KMS-11 (cell line): ENCODE measurements around the gene CD8B.

Source experiments
- H2AFZ ChIP-seq: fragments of 200-600 bp; sonication (generic); 2 replicates; pipeline ENCODE4 v1.6.1; 2016; ENCODE audit warnings: antibody characterized with exemption, mixed run types, low read depth
- H3K27ac ChIP-seq: fragments of 200-600 bp; sonication (generic); 2 replicates; pipeline ENCODE4 v1.6.1; 2016; ENCODE audit warnings: mild to moderate bottlenecking, mixed run types
- H3K27me3 ChIP-seq: fragments of 200-600 bp; sonication (generic); 2 replicates; pipeline ENCODE4 v1.6.1; 2017; ENCODE audit warnings: mild to moderate bottlenecking, low read depth, mixed run types, moderate library complexity; ENCODE audit not compliant: insufficient read depth
- H3K36me3 ChIP-seq: fragments of 200-600 bp; sonication (generic); 2 replicates; pipeline ENCODE4 v1.6.1; 2017; ENCODE audit warnings: mild to moderate bottlenecking, mixed run types; ENCODE audit not compliant: insufficient read depth
- H3K4me1 ChIP-seq: fragments of 200-600 bp; sonication (generic); 2 replicates; pipeline ENCODE4 v1.6.1; 2016; ENCODE audit warnings: mild to moderate bottlenecking, low read depth, mixed run types; ENCODE audit not compliant: poor library complexity, severe bottlenecking
- H3K4me2 ChIP-seq: fragments of 200-600 bp; sonication (generic); 2 replicates; pipeline ENCODE4 v1.7.0; 2016; ENCODE audit warnings: mild to moderate bottlenecking, mixed run types
- H3K4me3 ChIP-seq: fragments of 200-600 bp; sonication (generic); IDR thresholded peaks from 2 replicates; pipeline ENCODE4 v1.6.1; 2017; ENCODE audit warnings: low read depth, low read length, mixed read lengths; ENCODE audit not compliant: insufficient read depth
- H3K79me2 ChIP-seq: fragments of 200-600 bp; sonication (generic); 2 replicates; pipeline ENCODE4 v1.6.1; 2016; ENCODE audit warnings: low read depth, mixed run types; ENCODE audit not compliant: insufficient read depth
- H3K9ac ChIP-seq: fragments of 200-600 bp; sonication (generic); 2 replicates; pipeline ENCODE4 v1.6.1; 2016; ENCODE audit warnings: mild to moderate bottlenecking, mixed run types
- H4K20me1 ChIP-seq: fragments of 200-600 bp; sonication (generic); 2 replicates; pipeline ENCODE4 v1.6.1; 2016; ENCODE audit warnings: mild to moderate bottlenecking, mixed run types; ENCODE audit not compliant: insufficient read depth
- TF ChIP-seq, protein P1 (sequence below): fragments of 200-600 bp; sonication (generic); conservative IDR thresholded peaks from 2 replicates; pipeline ENCODE4 v1.6.1; 2017; ENCODE audit warnings: low read depth, mild to moderate bottlenecking, antibody characterized with exemption, low read length, moderate library complexity, mixed read lengths

CD8B gene

GRCh38 chr2:86776532-86776931, 85.2 kb downstream of the CD8B start:
- H2AFZ ChIP-seq = no peak overlapping the region
- H3K4me2 ChIP-seq = no peak overlapping the region
- H3K36me3 ChIP-seq = no peaks in the 10 kb centered on the region
- no peak overlapping the region for H3K27ac ChIP-seq
- H3K4me1 ChIP-seq = no peaks in the 10 kb centered on the region
- no peak overlapping the region for H3K9ac ChIP-seq
- no peaks in the 10 kb centered on the region for H4K20me1 ChIP-seq
- no peaks in the 10 kb centered on the region for H3K79me2 ChIP-seq
- no peak overlapping the region for H3K4me3 ChIP-seq
- TF ChIP-seq, protein P1, sequence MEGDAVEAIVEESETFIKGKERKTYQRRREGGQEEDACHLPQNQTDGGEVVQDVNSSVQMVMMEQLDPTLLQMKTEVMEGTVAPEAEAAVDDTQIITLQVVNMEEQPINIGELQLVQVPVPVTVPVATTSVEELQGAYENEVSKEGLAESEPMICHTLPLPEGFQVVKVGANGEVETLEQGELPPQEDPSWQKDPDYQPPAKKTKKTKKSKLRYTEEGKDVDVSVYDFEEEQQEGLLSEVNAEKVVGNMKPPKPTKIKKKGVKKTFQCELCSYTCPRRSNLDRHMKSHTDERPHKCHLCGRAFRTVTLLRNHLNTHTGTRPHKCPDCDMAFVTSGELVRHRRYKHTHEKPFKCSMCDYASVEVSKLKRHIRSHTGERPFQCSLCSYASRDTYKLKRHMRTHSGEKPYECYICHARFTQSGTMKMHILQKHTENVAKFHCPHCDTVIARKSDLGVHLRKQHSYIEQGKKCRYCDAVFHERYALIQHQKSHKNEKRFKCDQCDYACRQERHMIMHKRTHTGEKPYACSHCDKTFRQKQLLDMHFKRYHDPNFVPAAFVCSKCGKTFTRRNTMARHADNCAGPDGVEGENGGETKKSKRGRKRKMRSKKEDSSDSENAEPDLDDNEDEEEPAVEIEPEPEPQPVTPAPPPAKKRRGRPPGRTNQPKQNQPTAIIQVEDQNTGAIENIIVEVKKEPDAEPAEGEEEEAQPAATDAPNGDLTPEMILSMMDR = no peak
- no peaks in the 10 kb centered on the region for H3K27me3 ChIP-seq

DNA sequence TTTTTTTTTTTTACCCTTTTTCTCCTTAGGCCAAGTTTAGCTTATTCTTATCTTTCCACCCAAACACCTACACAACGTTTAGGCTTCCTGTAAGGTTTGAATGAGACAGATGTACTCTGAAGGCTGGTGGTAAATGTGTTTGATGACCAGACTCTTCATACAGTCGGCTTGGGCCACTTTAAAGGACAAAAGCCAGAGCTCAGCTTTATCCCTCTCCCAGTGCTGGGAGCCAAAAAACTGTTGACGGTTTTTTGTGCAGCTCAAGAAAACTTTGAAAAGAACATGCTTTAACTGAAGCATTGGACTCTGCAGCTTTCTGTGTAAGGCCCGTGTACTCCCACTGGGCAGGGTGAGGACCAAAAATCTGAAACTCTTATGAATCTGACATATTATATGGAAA, 86.3 kb downstream of the CD8B start:
- no peak overlapping the region for H3K4me3 ChIP-seq
- no peaks in the 10 kb centered on the region for H3K27me3 ChIP-seq
- no peak overlapping the region for H3K4me2 ChIP-seq
- no peak overlapping the region for H3K27ac ChIP-seq
- no peaks in the 10 kb centered on the region for H3K36me3 ChIP-seq
- H3K4me1 ChIP-seq = no peaks in the 10 kb centered on the region
- no peak overlapping the region for H2AFZ ChIP-seq
- H4K20me1 ChIP-seq = no peaks in the 10 kb centered on the region
- H3K9ac ChIP-seq = no peak overlapping the region
- no peaks in the 10 kb centered on the region for H3K79me2 ChIP-seq
- TF ChIP-seq, protein P1 = no peak

DNA sequence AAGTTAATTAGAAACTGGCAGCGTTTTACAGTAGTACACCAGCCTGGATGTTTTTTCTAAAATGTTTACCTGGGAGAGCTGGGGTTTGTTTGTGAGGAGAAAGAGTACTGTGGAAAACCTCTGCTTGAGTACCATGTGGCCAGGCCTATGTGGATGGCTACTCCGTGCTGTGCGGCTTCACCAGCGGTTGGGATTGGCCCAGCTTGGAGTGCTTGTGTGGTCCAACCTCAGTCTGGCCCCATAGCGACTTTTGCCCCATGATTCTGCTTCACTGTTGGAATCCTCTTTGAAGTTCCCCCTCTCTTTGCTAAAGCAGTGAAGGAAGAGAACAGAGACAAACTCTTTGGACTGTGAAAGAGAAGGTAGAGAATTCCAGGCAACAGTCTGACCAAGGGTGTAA, 86.8 kb downstream of the CD8B start:
- Histone ChIP-seq H3K4me1 (no peaks in the 10 kb centered on the region), H3K4me3 (no peak overlapping the region), H3K27me3 (no peaks in the 10 kb centered on the region), H2AFZ (no peak overlapping the region), H3K79me2 (no peaks in the 10 kb centered on the region), H3K9ac (no peak overlapping the region), H3K27ac (no peak overlapping the region), H3K36me3 (no peaks in the 10 kb centered on the region), H3K4me2 (no peak overlapping the region), H4K20me1 (no peaks in the 10 kb centered on the region)
- TF ChIP-seq, protein P1 = no peak

GRCh38 chr2:86772611-86773010, 89.1 kb downstream of the CD8B start:
- no peaks in the 10 kb centered on the region for H3K27me3 ChIP-seq
- no peak overlapping the region for H3K4me3 ChIP-seq
- no peak overlapping the region for H3K27ac ChIP-seq
- H3K4me1 ChIP-seq = no peaks in the 10 kb centered on the region
- H3K79me2 ChIP-seq = no peaks in the 10 kb centered on the region
- no peak overlapping the region for H2AFZ ChIP-seq
- H4K20me1 ChIP-seq = no peaks in the 10 kb centered on the region
- H3K9ac ChIP-seq = no peak overlapping the region
- H3K36me3 ChIP-seq = no peaks in the 10 kb centered on the region
- TF ChIP-seq, protein P1 = no peak
- no peak overlapping the region for H3K4me2 ChIP-seq
